GM12801 (cell line): ENCODE measurements around the gene TMC8.

ENCODE experiments used
- TF ChIP-seq, protein P1 (sequence below): IDR thresholded peaks from one replicate; pipeline ENCODE4 v1.5.1; 2011; ENCODE audit warnings: control low read depth; ENCODE audit not compliant: insufficient read length; ENCODE audit errors: extremely low read depth

TMC8 gene

DNA sequence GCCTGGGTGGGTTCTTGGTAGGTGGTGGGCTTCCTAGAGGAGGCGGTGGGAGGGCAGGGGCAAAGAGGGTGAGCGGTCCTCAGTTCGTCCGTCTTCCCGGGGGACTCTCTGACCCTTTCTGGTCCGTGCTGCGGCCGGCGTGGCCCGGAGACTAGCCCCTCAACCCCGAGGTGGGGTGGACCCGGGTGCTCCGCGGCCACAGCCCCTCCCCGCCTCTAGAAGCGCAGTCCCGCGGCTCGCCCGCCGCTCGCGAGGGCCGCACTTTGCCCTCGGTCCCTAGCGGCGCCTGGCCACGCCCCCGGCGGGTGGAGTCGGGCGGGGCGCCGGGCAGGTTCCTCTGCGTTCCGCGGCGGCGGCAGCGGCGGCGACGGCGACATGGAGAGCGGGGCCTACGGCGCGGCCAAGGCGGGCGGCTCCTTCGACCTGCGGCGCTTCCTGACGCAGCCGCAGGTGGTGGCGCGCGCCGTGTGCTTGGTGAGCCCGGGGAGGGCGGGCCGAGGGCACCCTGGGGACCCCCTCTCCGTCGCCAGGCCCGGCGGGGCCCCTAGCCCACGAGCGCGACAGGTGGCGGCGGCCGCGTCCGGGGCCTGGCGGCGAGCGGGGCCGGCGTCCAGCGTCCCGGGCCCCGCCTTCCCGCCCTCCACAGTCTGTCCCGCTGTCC lies 37.8 kb downstream of the TMC8 start, which contains the start of gene SYNGR2:
SYNGR2 (plus strand) TSS at position 340 of the 661 bp plus-strand sequence; CDS start at position 376, 36 bp downstream.
- TF ChIP-seq, protein P1, sequence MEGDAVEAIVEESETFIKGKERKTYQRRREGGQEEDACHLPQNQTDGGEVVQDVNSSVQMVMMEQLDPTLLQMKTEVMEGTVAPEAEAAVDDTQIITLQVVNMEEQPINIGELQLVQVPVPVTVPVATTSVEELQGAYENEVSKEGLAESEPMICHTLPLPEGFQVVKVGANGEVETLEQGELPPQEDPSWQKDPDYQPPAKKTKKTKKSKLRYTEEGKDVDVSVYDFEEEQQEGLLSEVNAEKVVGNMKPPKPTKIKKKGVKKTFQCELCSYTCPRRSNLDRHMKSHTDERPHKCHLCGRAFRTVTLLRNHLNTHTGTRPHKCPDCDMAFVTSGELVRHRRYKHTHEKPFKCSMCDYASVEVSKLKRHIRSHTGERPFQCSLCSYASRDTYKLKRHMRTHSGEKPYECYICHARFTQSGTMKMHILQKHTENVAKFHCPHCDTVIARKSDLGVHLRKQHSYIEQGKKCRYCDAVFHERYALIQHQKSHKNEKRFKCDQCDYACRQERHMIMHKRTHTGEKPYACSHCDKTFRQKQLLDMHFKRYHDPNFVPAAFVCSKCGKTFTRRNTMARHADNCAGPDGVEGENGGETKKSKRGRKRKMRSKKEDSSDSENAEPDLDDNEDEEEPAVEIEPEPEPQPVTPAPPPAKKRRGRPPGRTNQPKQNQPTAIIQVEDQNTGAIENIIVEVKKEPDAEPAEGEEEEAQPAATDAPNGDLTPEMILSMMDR, result no peak

DNA sequence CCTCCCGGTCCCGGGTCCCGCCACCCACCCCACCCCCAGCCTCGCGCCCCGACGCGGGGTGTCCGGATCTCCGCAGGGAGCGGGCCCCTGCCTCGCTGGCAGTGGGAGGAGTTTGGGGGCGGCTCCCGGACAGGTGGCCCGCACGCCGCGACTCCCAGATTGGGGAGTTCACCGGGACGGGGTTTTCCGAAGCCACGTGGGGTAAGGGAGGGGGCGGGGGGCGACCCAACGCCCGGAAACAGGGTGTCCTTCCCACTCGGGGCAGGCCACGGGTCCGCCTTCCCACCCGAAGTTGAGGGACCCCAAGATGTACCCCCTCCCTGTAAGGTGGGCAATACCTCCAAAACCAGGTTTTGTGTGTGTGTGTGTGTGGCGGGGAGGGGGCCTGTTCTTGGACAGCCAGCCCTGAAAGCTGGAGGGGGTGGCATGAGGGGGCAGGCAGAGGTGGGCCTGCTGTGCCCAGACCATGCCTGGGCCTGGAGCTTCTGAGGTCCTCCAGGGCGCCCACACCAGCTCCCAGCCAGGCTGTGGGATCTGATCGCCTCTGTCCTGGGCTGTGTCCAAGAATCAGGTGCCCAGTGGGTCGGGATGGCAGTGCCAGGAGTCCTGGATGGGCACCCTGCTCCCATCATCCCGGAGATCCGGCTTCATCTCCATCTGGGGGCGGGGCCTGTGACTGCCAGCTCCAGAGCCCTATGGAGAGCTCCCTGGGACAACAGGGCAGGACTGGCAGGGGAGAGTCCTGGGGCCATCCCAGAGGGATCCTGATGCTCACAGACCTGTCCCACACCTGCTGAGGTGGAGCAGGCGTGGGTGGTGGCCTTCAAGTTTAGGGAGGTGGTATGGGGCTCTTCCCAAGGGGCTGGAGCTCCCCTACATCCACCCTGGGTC lies 38.6 kb downstream of the TMC8 start:
- TF ChIP-seq, protein P1, result no peak

DNA sequence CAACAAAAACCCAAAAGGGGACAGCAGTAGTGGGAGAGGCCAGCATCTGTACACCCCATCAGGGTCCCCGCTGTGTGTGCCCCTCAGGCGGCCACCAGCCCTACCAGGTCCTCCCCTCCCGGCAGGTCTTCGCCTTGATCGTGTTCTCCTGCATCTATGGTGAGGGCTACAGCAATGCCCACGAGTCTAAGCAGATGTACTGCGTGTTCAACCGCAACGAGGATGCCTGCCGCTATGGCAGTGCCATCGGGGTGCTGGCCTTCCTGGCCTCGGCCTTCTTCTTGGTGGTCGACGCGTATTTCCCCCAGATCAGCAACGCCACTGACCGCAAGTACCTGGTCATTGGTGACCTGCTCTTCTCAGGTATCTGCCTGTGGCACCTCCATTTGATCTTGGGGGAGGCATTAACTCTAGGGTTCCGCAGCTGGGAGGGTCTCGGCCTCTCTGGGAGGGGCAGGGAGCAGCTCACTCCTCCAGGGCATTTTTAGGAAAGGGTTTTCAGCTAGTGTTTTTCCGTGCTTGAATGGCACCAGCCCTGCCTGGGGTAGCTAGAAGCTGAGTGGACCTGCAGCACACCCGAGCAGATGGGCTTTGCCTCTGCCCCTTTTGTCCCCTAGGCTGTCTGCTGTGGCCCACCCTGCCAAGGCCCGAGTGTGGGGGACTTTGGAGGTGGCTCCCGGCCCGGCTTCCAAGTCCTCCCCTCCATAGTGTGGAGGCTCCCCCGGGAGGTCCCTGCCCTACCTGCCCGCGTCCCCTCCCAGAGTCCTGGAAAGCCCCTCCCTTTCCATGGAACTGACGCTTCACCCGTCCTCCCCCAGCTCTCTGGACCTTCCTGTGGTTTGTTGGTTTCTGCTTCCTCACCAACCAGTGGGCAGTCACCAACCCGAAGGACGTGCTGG lies 40.4 kb downstream of the TMC8 start:
- TF ChIP-seq, protein P1, result no peak

DNA sequence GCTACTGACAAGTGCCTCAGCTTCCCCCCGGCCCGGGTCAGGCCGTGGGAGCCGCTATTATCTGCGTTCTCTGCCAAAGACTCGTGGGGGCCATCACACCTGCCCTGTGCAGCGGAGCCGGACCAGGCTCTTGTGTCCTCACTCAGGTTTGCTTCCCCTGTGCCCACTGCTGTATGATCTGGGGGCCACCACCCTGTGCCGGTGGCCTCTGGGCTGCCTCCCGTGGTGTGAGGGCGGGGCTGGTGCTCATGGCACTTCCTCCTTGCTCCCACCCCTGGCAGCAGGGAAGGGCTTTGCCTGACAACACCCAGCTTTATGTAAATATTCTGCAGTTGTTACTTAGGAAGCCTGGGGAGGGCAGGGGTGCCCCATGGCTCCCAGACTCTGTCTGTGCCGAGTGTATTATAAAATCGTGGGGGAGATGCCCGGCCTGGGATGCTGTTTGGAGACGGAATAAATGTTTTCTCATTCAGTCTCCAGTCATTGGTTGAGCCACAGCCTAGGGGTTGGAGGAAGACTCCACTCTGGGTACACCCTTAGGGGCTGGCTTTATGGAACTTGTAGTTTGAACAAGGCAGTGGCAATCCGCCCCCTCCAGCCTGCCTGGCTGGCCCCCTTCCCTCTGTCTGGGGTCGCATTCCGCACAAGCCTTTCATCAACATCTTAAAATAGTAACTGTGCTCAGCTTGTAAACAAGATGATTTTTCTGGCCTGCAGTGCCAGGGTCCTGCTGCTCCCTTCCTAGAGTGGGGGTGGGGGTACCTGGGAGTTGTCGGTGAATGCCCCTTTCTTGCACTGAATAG lies 41.9 kb downstream of the TMC8 start:
- TF ChIP-seq, protein P1, result no peak

DNA sequence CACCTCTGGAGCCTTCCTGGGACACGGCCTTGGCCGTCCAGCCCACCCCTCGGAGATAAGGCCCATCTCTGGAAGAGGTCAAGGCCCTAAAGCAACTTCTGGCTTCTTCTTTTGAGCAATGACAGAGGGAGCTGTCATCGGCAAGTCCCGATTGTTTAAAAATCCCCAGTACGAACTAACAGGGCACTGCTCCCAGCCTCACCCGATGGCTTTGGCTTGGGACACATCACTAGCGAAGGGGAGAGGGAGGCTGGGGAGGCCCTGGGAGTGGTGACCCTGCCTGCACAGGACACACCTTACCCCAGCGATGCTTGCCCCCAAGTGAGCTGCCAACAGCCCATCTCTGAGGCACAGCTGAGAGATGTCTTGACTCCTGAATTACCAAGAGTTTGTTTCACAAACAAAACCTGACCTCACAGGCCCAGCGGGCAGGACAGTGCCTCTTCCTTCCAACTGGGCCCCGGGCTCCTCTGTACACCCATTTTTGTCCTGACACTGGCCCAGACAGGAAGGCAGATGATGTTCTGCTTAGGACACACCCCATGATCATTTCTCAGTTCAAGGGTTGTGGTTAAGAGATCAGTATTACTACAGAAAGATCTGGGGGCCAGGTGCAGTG lies 42.6 kb downstream of the TMC8 start:
- TF ChIP-seq, protein P1, result no peak

DNA sequence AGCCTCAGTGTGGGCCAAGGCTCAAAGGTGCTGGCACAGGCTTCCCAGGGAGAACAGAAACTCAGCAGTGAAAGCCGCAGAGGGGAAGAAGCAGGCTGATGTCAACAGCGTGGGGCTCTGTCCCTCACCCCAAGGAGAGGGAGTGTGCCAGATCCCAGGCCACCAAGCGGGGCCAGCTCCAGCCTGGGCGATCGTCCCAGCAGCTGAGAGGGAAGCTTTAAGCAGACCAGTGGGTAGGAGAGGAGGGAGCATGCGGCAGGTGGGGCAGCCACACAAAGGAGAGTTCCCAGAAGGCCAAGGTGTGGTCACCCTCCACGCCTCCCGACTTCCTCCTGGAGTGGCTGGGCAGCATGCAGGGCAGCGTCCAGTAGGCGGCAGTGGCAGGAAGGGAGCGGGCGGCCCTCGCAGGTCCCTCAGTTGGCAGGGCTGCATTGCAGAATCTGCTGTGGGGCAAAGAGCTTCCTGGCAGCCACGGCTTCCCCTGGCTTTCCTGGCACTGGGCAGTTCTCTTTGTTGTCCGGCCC lies 43.8 kb downstream of the TMC8 start:
- TF ChIP-seq, protein P1, result no peak
